ENCODE results near the gene LIAS. TPM values are rescaled to one million over a fixed set of nuclear protein-coding genes. Genes with fewer than 3 reads are reported as not detected.

LIAS gene
- total RNA-seq, 3 donors from 2014 or later: 10.6 to 17.9 (median 13.1) TPM

DNA sequence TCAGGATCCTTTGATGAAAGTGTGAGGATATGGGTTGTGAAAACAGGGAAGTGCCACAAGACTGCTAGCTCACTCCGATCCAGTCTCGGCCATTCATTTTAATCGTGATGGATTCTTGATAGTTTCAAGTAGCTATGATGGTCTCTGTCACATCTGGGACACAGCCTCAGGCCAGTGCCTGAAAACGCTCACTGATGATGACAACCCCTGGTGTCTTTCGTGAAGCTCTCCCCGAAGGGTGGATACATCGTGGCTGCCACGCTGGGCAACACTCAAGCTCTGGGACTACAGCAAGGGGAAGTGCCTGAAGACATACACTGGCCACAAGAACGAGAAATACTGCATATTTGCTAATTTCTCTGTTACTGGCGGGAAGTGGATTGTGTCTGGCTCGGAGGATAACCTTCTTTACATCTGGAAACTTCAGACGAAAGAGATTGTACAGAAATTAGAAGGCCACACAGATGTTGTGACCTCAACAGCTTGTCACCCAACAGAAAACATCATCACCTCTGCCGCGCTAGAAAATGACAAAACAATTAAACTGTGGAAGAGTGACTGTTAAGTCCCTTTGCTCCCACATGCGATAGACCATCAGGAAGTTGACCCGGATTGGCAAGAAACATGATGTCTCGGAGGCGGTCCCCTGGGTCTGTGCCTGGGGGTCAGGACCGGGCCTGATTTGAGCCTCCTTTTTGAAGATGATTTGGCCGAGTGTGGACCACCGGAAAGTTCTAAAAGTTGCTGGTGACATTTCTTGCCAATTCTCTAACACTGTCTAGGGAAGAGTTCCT is 22.2 kb downstream of the LIAS start:
- DNase-seq (ENCODE audit: low spot score in 2 of 2): no peak
- no peaks in the 10 kb centered on the region for H3K27me3 ChIP-seq
- no peaks in the 10 kb centered on the region for H3K4me1 ChIP-seq
- no peak overlapping the region for H3K4me3 ChIP-seq
- TF ChIP-seq, protein P1, sequence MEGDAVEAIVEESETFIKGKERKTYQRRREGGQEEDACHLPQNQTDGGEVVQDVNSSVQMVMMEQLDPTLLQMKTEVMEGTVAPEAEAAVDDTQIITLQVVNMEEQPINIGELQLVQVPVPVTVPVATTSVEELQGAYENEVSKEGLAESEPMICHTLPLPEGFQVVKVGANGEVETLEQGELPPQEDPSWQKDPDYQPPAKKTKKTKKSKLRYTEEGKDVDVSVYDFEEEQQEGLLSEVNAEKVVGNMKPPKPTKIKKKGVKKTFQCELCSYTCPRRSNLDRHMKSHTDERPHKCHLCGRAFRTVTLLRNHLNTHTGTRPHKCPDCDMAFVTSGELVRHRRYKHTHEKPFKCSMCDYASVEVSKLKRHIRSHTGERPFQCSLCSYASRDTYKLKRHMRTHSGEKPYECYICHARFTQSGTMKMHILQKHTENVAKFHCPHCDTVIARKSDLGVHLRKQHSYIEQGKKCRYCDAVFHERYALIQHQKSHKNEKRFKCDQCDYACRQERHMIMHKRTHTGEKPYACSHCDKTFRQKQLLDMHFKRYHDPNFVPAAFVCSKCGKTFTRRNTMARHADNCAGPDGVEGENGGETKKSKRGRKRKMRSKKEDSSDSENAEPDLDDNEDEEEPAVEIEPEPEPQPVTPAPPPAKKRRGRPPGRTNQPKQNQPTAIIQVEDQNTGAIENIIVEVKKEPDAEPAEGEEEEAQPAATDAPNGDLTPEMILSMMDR (IDR thresholded peaks at IDR 0.05): no peak
- no peak for TF ChIP-seq POLR2A (IDR thresholded peaks at IDR 0.05)
- no peak for TF ChIP-seq POLR2AphosphoS5 (IDR thresholded peaks at IDR 0.05)
- no peaks in the 10 kb centered on the region for H3K9me3 ChIP-seq
- H3K27ac ChIP-seq: no peak overlapping the region
- no peaks in the 10 kb centered on the region for H3K36me3 ChIP-seq
- intact Hi-C loops (cut with DNase I; ENCODE audit: low total_unique reads): no loop called here

DNA sequence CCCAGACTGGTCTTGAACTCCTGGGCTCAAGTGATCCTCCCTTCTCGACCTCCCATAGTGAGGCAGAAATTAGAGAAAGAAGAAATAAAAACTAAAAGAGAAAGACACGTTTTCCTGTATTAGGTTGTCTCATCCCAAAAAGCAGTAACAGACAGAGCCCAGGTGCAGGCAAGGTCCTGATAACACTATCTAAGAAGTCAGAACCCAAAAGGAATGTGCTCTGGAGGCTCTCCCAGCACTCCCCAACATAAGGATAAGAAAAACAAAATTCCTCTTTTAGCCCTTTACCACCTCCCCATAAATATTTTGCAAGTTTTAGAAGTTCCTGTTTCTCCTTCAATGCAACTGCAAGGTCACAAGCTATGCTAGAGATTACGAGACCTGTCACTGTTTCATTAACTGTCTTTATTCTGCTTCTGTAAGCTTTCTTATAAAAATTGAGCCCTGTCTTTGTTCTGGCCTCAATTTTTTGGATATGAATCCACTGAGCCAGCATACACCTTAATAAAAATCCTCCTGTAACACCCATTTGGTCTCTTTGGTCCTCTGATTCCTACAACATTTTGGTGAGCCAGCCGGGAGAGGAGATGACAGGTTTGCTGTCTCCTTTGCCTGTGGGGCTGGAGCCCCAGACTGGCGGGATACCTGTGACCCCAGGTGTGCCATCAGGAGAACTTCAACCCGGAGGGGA is 25.9 kb downstream of the LIAS start:
- no peaks in the 10 kb centered on the region for H3K36me3 ChIP-seq
- no peak for DNase-seq (ENCODE audit: low spot score in 2 of 2)
- H3K27me3 ChIP-seq: no peaks in the 10 kb centered on the region
- no peak for TF ChIP-seq POLR2AphosphoS5 (IDR thresholded peaks at IDR 0.05)
- TF ChIP-seq, protein P1 (IDR thresholded peaks at IDR 0.05): no peak
- no peak for TF ChIP-seq POLR2A (IDR thresholded peaks at IDR 0.05)
- H3K9me3 ChIP-seq: no peaks in the 10 kb centered on the region
- H3K4me1 ChIP-seq: no peaks in the 10 kb centered on the region
- no peak overlapping the region for H3K4me3 ChIP-seq
- no peak overlapping the region for H3K27ac ChIP-seq
- intact Hi-C loops (cut with DNase I; ENCODE audit: low total_unique reads): no loop called here

DNA sequence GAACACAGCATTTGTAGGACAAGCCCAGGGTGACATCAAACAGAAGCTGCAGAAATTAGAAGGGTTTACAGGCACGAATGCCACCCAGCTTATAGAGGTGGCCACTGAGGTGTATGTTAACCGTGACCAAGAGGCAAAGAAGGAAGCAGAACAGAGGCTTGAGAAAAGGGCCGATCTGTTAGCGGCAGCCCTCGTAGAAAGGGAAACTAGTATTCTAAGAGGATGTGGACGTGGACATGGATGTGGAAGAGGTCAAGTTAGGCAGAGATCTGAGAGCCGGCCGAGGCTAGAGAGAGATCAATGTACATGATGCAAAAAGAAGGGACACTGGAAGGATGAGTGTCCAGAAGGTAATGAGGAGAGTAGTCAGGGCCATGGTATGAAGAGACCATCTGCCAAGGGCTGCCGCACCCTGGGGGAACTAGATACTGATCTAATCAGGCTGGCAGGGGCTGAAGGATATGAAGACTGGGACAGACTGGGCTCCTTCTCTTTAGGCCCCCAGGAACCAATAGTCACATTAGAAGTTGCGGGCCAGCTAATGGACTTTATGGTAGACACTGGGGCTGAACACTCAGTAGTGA is 27.5 kb downstream of the LIAS start:
- no peaks in the 10 kb centered on the region for H3K36me3 ChIP-seq
- TF ChIP-seq, protein P1 (IDR thresholded peaks at IDR 0.05): no peak
- no peak for TF ChIP-seq POLR2A (IDR thresholded peaks at IDR 0.05)
- TF ChIP-seq POLR2AphosphoS5 (IDR thresholded peaks at IDR 0.05): no peak
- no peak overlapping the region for H3K27ac ChIP-seq
- no peak overlapping the region for H3K4me3 ChIP-seq
- H3K27me3 ChIP-seq: no peaks in the 10 kb centered on the region
- intact Hi-C loops (cut with DNase I; ENCODE audit: low total_unique reads): no loop called here
- H3K9me3 ChIP-seq: no peaks in the 10 kb centered on the region
- no peak for DNase-seq (ENCODE audit: low spot score in 2 of 2)
- H3K4me1 ChIP-seq: no peaks in the 10 kb centered on the region

DNA sequence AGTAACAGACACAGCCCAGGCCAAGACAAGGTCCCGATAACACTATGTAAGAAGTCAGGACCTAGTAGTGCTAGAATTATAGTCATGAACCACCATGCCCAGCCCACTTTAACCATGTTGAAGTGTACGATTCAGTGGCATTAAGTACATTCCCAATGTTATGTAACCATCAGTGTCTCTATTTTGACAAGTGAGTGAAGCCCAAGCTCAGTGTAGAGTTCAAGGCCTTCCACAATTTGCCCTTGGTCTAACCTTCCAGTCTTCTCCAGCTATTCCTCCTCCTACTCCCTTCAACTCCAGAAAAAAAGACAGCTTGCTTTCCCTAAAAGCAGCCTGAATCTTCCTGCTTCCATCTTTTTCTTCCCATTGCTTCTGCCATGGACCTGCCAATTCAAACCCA is 31.5 kb downstream of the LIAS start:
- no peaks in the 10 kb centered on the region for H3K9me3 ChIP-seq
- no peaks in the 10 kb centered on the region for H3K36me3 ChIP-seq
- H3K4me3 ChIP-seq: no peak overlapping the region
- no peak for DNase-seq (ENCODE audit: low spot score in 2 of 2)
- H3K4me1 ChIP-seq: no peaks in the 10 kb centered on the region
- no peak for TF ChIP-seq POLR2AphosphoS5 (IDR thresholded peaks at IDR 0.05)
- TF ChIP-seq, protein P1 (IDR thresholded peaks at IDR 0.05): no peak
- TF ChIP-seq POLR2A (IDR thresholded peaks at IDR 0.05): no peak
- no peaks in the 10 kb centered on the region for H3K27me3 ChIP-seq
- intact Hi-C loops (cut with DNase I; ENCODE audit: low total_unique reads): no loop called here
- no peak overlapping the region for H3K27ac ChIP-seq

DNA sequence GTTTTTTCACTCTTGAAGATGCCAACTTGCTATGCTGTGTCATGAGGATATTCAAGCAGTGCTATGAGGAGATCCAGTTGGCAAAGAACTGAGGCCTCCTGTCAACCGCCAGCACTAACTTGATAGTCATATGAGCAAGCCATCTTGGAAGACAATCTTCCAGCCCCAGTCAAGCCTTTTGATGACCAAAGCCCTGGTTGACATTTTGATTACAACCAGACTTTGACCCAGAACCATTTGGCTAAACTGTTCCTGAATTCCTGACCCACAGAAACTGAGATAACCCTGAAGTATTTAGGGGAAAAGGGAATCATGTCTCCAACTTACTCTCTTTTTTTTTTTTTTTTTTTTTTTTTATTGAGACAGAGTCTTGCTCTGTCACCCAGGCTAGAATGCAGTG is 35.5 kb downstream of the LIAS start:
- Histone ChIP-seq H3K36me3 (no peaks in the 10 kb centered on the region), H3K4me1 (no peaks in the 10 kb centered on the region), H3K27ac (no peak overlapping the region), H3K9me3 (no peaks in the 10 kb centered on the region), H3K4me3 (no peak overlapping the region), H3K27me3 (no peaks in the 10 kb centered on the region)
- intact Hi-C loops (cut with DNase I; ENCODE audit: low total_unique reads): no loop called here
- DNase-seq (ENCODE audit: low spot score in 2 of 2): no peak
- TF ChIP-seq POLR2A (IDR thresholded peaks at IDR 0.05) (no peak), POLR2AphosphoS5 (IDR thresholded peaks at IDR 0.05) (no peak)
- TF ChIP-seq, protein P1 (IDR thresholded peaks at IDR 0.05): no peak
